ENCODE measurements around the gene ARHGDIB.

Gene ARHGDIB

DNA sequence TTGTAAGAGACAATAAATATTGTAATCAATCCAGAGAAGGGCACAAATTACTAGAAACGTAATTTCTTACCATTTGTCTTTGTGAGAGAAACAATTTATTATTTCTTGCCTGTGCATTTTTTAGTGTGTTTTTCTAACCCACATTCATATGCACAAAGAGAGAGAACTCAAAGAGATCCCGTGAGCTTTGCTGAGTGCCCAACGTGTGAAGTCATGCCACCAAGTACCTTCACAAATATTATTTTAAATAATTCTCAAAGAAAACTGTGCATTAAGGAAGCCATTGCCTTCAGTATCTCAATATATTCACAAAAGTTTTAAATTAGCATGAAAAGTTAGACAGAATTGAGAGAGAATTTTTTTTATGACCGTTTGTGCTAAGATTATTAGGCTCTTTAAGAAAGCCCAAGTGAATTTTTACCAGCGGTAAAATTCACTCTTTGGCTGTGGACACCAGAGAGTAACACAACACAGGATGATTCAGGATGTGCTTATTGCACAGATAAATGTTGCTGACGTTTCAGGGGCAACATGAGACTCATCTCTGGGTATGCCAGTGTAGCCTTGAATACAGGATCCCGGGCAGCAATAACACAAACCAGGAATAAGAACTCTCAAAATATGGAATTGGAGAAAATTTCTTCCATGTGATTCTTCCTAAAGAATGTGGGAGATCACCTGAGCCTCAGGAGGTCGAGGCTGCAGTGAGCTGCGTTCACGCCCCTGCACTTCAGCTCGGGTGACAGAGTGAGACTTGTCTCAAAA, 2.9 kb downstream of the ARHGDIB start:
- Histone ChIP-seq H3K4me1 (ENCODE audit: control insufficient read depth, insufficient read depth, low read depth, low read length) (peaks cover 9% of the 10 kb centered on the region), H3K4me2 (ENCODE audit: low read length, poor library complexity, severe bottlenecking) (no peak overlapping the region), H3K27me3 (ENCODE audit: control insufficient read depth in 1 of 2, insufficient read depth in 1 of 2, low read length in 2 of 2) (no peaks in the 10 kb centered on the region), H3K4ac (ENCODE audit: low read depth in 1 of 2, low read length in 2 of 2) (no peak overlapping the region), H3K79me1 (replicated peaks; ENCODE audit: low read length, poor library complexity, severe bottlenecking) (no peaks in the 10 kb centered on the region), H2BK5ac (ENCODE audit: low read depth, low read length, poor library complexity, severe bottlenecking) (no peak overlapping the region), H2BK15ac (ENCODE audit: low read depth, poor library complexity, severe bottlenecking) (no peak overlapping the region), H3K23ac (ENCODE audit: low read length in 2 of 2) (no peak overlapping the region), H3K9me3 (ENCODE audit: control insufficient read depth, low read length) (no peaks in the 10 kb centered on the region), H3K4me3 (ENCODE audit: insufficient read depth in 1 of 2, low read depth in 1 of 2, low read length in 2 of 2) (no peak overlapping the region), H4K8ac (ENCODE audit: low read length) (no peak overlapping the region), H2AFZ (ENCODE audit: low read depth, low read length) (no peak overlapping the region), H2BK12ac (ENCODE audit: low read length in 2 of 2) (no peak overlapping the region), H2BK120ac (ENCODE audit: low read depth, low read length) (no peak overlapping the region), H2AK5ac (ENCODE audit: low read length, severe bottlenecking) (no peak overlapping the region), H3K36me3 (ENCODE audit: control insufficient read depth in 1 of 2, insufficient read depth in 2 of 2, low read depth in 1 of 2, low read length in 2 of 2) (no peaks in the 10 kb centered on the region), H3K9ac (ENCODE audit: low read length) (no peak overlapping the region), H3K14ac (ENCODE audit: low read length in 2 of 2) (no peak overlapping the region), H4K91ac (ENCODE audit: low read length) (no peak overlapping the region), H3K18ac (ENCODE audit: low read depth in 1 of 2, low read length in 2 of 2) (no peak overlapping the region), H3K27ac (ENCODE audit: low read length, poor library complexity, severe bottlenecking) (no peak overlapping the region)
- DNase-seq, result no peak
- 88% methylated on average over 10 of the region's 11 CpGs for WGBS

DNA sequence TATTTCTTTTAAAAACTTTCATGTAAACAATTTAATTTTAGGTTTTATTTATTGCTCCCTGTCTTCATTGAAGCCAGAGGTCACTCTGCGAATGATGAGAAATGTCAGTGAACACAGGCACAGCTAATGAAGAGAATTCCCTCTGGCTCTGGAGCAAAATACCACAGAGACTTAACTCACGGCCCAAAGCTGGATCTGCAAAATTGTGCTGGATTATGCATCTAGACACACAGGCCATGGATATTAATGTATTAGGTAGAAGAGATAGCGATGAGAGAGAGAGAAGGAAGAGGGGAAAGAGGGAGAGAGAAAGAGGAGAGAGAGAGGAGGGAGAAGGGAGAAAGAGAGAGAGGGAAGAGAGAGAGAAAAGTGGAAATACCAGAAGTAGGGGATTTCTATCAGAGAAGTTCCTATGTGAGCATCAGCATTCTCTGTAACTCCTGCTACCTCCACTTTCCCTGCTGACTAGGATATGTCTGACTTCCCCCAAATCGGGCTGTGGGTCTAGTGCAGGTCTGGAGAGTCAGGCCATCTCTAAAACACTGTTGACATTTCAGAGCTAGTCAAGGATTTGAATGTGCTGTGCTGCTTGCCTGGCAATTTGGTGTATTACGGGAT, 3.7 kb downstream of the ARHGDIB start:
- Histone ChIP-seq H3K36me3 (ENCODE audit: control insufficient read depth in 1 of 2, insufficient read depth in 2 of 2, low read depth in 1 of 2, low read length in 2 of 2) (no peaks in the 10 kb centered on the region), H4K91ac (ENCODE audit: low read length) (peak overlapping the region; percentile 58), H3K27ac (ENCODE audit: low read length, poor library complexity, severe bottlenecking) (no peak overlapping the region), H3K14ac (ENCODE audit: low read length in 2 of 2) (no peak overlapping the region), H3K4ac (ENCODE audit: low read depth in 1 of 2, low read length in 2 of 2) (no peak overlapping the region), H3K4me2 (ENCODE audit: low read length, poor library complexity, severe bottlenecking) (no peak overlapping the region), H3K9me3 (ENCODE audit: control insufficient read depth, low read length) (no peaks in the 10 kb centered on the region), H3K9ac (ENCODE audit: low read length) (no peak overlapping the region), H2BK120ac (ENCODE audit: low read depth, low read length) (no peak overlapping the region), H3K4me3 (ENCODE audit: insufficient read depth in 1 of 2, low read depth in 1 of 2, low read length in 2 of 2) (no peak overlapping the region), H2BK15ac (ENCODE audit: low read depth, poor library complexity, severe bottlenecking) (no peak overlapping the region), H4K8ac (ENCODE audit: low read length) (no peak overlapping the region), H2AK5ac (ENCODE audit: low read length, severe bottlenecking) (no peak overlapping the region), H3K27me3 (ENCODE audit: control insufficient read depth in 1 of 2, insufficient read depth in 1 of 2, low read length in 2 of 2) (no peaks in the 10 kb centered on the region), H2BK12ac (ENCODE audit: low read length in 2 of 2) (peak overlapping the region in 1 of 2 experiments; percentile 50), H2AFZ (ENCODE audit: low read depth, low read length) (no peak overlapping the region), H2BK5ac (ENCODE audit: low read depth, low read length, poor library complexity, severe bottlenecking) (no peak overlapping the region), H3K79me1 (replicated peaks; ENCODE audit: low read length, poor library complexity, severe bottlenecking) (no peaks in the 10 kb centered on the region), H3K23ac (ENCODE audit: low read length in 2 of 2) (no peak overlapping the region), H3K4me1 (ENCODE audit: control insufficient read depth, insufficient read depth, low read depth, low read length) (peaks cover 9% of the 10 kb centered on the region), H3K18ac (ENCODE audit: low read depth in 1 of 2, low read length in 2 of 2) (no peak overlapping the region)
- 82% methylated on average over 5 of the region's 5 CpGs for WGBS
- DNase-seq, result no peak

DNA sequence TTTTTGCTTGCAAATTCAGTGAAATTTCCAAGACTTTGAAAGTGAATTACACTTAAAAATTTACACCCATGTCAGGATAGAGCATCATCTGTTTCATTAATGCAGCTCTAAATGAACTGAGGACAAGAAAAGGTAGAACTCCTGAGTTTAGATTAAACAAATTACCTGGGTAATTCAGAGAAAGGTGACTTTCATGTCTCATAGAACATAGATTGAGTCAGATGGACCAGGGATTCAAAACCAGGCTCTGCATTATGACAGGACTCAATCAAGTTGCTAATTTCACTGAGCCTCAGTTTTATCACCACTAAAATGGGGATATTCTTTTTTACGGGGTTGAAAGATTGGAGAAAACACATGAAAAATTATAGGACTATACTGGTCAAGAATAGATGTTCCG, 4.5 kb downstream of the ARHGDIB start:
- H3K18ac ChIP-seq (ENCODE audit: low read depth in 1 of 2, low read length in 2 of 2), result no peak overlapping the region
- H3K4ac ChIP-seq (ENCODE audit: low read depth in 1 of 2, low read length in 2 of 2), result no peak overlapping the region
- no peak overlapping the region for H4K8ac ChIP-seq (ENCODE audit: low read length)
- no peak overlapping the region for H3K4me3 ChIP-seq (ENCODE audit: insufficient read depth in 1 of 2, low read depth in 1 of 2, low read length in 2 of 2)
- H4K91ac ChIP-seq (ENCODE audit: low read length), result no peak overlapping the region
- DNase-seq, result no peak
- H3K27ac ChIP-seq (ENCODE audit: low read length, poor library complexity, severe bottlenecking), result no peak overlapping the region
- no peaks in the 10 kb centered on the region for H3K79me1 ChIP-seq (replicated peaks; ENCODE audit: low read length, poor library complexity, severe bottlenecking)
- 71% methylated on average over 1 of the region's 2 CpGs for WGBS
- H3K14ac ChIP-seq (ENCODE audit: low read length in 2 of 2), result no peak overlapping the region
- H2BK15ac ChIP-seq (ENCODE audit: low read depth, poor library complexity, severe bottlenecking), result no peak overlapping the region
- no peak overlapping the region for H3K4me2 ChIP-seq (ENCODE audit: low read length, poor library complexity, severe bottlenecking)
- H3K27me3 ChIP-seq (ENCODE audit: control insufficient read depth in 1 of 2, insufficient read depth in 1 of 2, low read length in 2 of 2), result no peaks in the 10 kb centered on the region
- no peaks in the 10 kb centered on the region for H3K9me3 ChIP-seq (ENCODE audit: control insufficient read depth, low read length)
- no peak overlapping the region for H2BK120ac ChIP-seq (ENCODE audit: low read depth, low read length)
- H2AFZ ChIP-seq (ENCODE audit: low read depth, low read length), result no peak overlapping the region
- no peak overlapping the region for H2AK5ac ChIP-seq (ENCODE audit: low read length, severe bottlenecking)
- no peak overlapping the region for H3K23ac ChIP-seq (ENCODE audit: low read length in 2 of 2)
- peaks cover 9% of the 10 kb centered on the region for H3K4me1 ChIP-seq (ENCODE audit: control insufficient read depth, insufficient read depth, low read depth, low read length)
- no peaks in the 10 kb centered on the region for H3K36me3 ChIP-seq (ENCODE audit: control insufficient read depth in 1 of 2, insufficient read depth in 2 of 2, low read depth in 1 of 2, low read length in 2 of 2)
- no peak overlapping the region for H2BK5ac ChIP-seq (ENCODE audit: low read depth, low read length, poor library complexity, severe bottlenecking)
- H2BK12ac ChIP-seq (ENCODE audit: low read length in 2 of 2), result no peak overlapping the region
- H3K9ac ChIP-seq (ENCODE audit: low read length), result no peak overlapping the region

DNA sequence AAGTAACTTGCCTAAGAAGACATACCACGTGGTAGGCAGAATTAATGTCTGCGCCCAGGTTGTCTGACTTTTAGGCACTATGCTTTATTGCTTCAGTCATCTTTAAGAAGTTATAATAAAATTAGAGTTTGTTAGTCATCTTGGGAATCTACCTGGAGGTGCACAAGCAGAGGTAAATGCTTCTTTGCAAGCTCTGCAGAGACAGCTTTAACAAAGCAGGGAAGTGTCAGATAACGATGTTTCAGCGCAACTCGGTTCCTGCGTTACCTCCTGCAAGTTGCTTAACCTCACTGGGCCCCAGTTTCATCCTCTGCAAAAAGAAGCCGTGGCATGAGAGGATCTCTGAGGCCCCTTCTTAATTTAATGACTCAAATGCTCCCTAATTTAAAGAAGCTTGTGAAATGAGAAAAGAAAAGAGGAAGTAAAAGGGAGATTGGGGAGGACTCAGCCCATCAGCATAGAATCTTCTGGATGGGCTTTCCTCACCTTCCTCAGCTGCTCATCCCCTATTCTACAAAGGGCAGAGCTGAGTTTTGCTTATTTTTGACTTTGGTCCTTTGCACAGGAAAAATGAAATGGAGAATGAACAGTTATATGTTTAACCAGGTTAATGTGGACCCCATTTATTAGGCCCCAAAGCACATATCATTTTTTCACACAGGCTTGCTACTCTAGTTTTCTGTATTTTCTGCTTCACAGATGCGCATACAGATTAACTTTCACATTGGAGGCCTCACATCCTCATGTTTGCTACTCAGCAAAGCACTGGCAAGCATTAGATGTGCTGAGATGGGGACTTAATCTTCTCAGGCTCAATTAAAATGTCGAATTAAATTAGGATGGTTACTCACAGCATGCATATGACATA, 5.1 kb downstream of the ARHGDIB start:
- no peak overlapping the region for H3K27ac ChIP-seq (ENCODE audit: low read length, poor library complexity, severe bottlenecking)
- H3K9ac ChIP-seq (ENCODE audit: low read length), result no peak overlapping the region
- no peak overlapping the region for H4K8ac ChIP-seq (ENCODE audit: low read length)
- peaks cover 9% of the 10 kb centered on the region for H3K4me1 ChIP-seq (ENCODE audit: control insufficient read depth, insufficient read depth, low read depth, low read length)
- H3K4ac ChIP-seq (ENCODE audit: low read depth in 1 of 2, low read length in 2 of 2), result no peak overlapping the region
- no peak overlapping the region for H3K4me2 ChIP-seq (ENCODE audit: low read length, poor library complexity, severe bottlenecking)
- H3K36me3 ChIP-seq (ENCODE audit: control insufficient read depth in 1 of 2, insufficient read depth in 2 of 2, low read depth in 1 of 2, low read length in 2 of 2), result no peaks in the 10 kb centered on the region
- WGBS, result 96% methylated on average over 9 of the region's 9 CpGs
- no peak overlapping the region for H4K91ac ChIP-seq (ENCODE audit: low read length)
- no peak overlapping the region for H2AFZ ChIP-seq (ENCODE audit: low read depth, low read length)
- no peaks in the 10 kb centered on the region for H3K27me3 ChIP-seq (ENCODE audit: control insufficient read depth in 1 of 2, insufficient read depth in 1 of 2, low read length in 2 of 2)
- no peaks in the 10 kb centered on the region for H3K79me1 ChIP-seq (replicated peaks; ENCODE audit: low read length, poor library complexity, severe bottlenecking)
- no peak overlapping the region for H2BK15ac ChIP-seq (ENCODE audit: low read depth, poor library complexity, severe bottlenecking)
- H3K18ac ChIP-seq (ENCODE audit: low read depth in 1 of 2, low read length in 2 of 2), result no peak overlapping the region
- H3K23ac ChIP-seq (ENCODE audit: low read length in 2 of 2), result no peak overlapping the region
- no peak overlapping the region for H3K14ac ChIP-seq (ENCODE audit: low read length in 2 of 2)
- H2BK5ac ChIP-seq (ENCODE audit: low read depth, low read length, poor library complexity, severe bottlenecking), result no peak overlapping the region
- no peak overlapping the region for H3K4me3 ChIP-seq (ENCODE audit: insufficient read depth in 1 of 2, low read depth in 1 of 2, low read length in 2 of 2)
- no peak overlapping the region for H2AK5ac ChIP-seq (ENCODE audit: low read length, severe bottlenecking)
- H2BK12ac ChIP-seq (ENCODE audit: low read length in 2 of 2), result no peak overlapping the region
- no peak overlapping the region for H2BK120ac ChIP-seq (ENCODE audit: low read depth, low read length)
- no peak for DNase-seq
- no peaks in the 10 kb centered on the region for H3K9me3 ChIP-seq (ENCODE audit: control insufficient read depth, low read length)
